Gastrocnemius medialis (tissue), 4 donors: ENCODE data around the gene FYTTD1.

ENCODE experiments used
- POLR2A ChIP-seq, 2 donors: fragments of 450-650 bp; IDR thresholded peaks; one replicate each; pipeline ENCODE4 v1.6.1; 2017; ENCODE audit warnings: antibody characterized with exemption in 2 of 2, mild to moderate bottlenecking in 2 of 2, moderate library complexity in 2 of 2
- TF ChIP-seq, protein P1 (sequence below), 5 experiments: fragments of 450-650 bp in 3 of 5; fragments of 200-600 bp in 2 of 5; sonication (generic) in 2 of 5; IDR thresholded peaks in 4 of 5; conservative IDR thresholded peaks in 1 of 5; 1 replicate in 4 of 5; 2 replicates in 1 of 5; pipeline ENCODE4 v1.5.1; 2016 to 2019; ENCODE audit warnings: antibody characterized with exemption in 5 of 5, mild to moderate bottlenecking in 3 of 5, moderate library complexity in 3 of 5

- TF ChIP-seq, protein P1, sequence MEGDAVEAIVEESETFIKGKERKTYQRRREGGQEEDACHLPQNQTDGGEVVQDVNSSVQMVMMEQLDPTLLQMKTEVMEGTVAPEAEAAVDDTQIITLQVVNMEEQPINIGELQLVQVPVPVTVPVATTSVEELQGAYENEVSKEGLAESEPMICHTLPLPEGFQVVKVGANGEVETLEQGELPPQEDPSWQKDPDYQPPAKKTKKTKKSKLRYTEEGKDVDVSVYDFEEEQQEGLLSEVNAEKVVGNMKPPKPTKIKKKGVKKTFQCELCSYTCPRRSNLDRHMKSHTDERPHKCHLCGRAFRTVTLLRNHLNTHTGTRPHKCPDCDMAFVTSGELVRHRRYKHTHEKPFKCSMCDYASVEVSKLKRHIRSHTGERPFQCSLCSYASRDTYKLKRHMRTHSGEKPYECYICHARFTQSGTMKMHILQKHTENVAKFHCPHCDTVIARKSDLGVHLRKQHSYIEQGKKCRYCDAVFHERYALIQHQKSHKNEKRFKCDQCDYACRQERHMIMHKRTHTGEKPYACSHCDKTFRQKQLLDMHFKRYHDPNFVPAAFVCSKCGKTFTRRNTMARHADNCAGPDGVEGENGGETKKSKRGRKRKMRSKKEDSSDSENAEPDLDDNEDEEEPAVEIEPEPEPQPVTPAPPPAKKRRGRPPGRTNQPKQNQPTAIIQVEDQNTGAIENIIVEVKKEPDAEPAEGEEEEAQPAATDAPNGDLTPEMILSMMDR (IDR thresholded peaks at IDR 0.05 in 4 of 5, conservative IDR thresholded peaks at IDR 0.05 in 1 of 5), result no peak
- no peak for TF ChIP-seq POLR2A (IDR thresholded peaks at IDR 0.05)
These were observed 32.5 kb downstream of the FYTTD1 start for GRCh38 chr3:197782230-197782629.
